Hematopoietic multipotent progenitor cell treated with erythropoietin and hydrocortisone succinate and interleukin-3 and kit ligand, for 15 days (in vitro differentiated cells): ENCODE measurements around the gene UBXN10.
"Not testable (repeated sequence)": the region's sequence is repeated elsewhere in the genome, so short reads cannot be mapped to it uniquely, and the experiment has no call there.

Source experiments
- DNase-seq: peaks from one replicate; pipeline ENCODE4 v3.0.0-alpha.2; 2015; ENCODE audit warnings: low spot score

The UBXN10 gene

DNA sequence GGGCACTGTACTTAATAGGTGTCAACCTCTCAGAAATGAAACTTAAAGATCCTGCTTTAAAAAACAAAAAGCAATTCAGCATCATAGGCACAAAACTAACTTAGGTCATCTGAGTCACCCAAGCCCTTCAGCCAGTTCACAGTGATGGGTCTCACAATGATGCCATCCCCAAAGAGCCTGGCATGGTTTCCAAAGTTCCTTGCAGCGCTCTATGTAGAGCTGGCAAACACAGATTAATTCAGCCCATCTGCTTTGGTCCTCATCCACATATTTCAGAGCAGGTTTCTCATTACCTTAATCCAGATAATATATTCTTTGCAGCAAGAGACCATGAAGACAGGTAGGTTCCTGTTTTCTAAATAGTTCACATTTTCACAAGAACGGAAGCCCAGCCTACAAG, 15.1 kb downstream of the UBXN10 start:
- DNase-seq: no peak

DNA sequence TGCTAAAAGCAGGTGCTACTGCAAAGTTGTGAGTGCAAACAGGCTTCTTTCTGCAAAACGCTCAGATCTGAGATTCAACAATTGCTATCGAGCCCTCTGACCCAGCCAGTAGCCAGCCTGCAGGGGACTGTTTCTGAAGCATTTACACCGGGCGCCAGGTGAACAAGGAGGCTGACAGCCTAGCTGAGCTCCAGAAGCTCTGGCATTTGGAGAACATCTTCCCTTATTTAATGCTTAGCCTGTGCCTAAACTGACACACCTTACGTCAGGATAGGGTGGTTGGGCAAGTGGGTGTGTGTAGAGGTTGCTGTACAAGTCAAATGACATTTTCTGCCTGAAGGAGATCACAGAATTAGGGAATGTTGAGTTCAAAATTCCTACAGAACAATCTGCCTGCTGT, 16.3 kb downstream of the UBXN10 start:
- no peak for DNase-seq

DNA sequence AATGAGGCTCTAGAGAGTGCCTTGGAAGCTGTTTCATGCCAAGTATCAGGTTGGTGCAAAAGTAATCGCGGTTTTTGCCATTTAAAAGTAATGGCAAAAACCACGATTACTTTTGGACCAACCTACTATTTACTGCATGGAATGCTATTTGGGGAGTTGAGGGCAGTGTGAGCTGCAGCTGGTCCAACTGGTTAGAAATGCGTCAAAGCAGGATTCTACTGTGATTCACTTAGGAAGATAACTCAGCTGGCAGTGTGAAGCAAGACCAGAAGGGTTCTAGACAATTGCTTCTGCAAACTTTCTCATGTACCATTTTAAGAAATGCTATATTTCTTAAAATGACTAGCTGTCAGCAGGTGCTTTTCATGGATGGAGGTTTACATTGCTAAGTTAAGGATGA, 21.6 kb downstream of the UBXN10 start:
- DNase-seq: no peak

DNA sequence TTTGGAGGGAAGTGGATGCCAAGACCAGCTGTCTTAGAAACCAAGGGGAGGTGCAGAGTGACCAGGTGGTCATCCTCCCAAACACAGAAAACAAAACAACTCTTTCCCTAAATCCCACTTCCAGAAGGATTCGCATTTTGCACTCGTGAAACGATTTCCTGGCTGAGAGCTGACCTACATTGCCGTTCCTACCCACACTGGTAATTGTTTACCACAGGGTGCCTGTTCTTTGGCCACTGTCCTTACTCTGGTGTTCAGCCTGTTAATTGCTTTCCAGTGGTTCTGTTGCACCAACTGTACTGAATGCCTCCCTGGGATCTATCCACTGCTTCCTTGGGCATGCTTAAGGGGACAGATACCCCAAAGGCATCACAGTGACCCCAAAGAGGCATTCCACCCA, 23.6 kb downstream of the UBXN10 start:
- DNase-seq: no peak

DNA sequence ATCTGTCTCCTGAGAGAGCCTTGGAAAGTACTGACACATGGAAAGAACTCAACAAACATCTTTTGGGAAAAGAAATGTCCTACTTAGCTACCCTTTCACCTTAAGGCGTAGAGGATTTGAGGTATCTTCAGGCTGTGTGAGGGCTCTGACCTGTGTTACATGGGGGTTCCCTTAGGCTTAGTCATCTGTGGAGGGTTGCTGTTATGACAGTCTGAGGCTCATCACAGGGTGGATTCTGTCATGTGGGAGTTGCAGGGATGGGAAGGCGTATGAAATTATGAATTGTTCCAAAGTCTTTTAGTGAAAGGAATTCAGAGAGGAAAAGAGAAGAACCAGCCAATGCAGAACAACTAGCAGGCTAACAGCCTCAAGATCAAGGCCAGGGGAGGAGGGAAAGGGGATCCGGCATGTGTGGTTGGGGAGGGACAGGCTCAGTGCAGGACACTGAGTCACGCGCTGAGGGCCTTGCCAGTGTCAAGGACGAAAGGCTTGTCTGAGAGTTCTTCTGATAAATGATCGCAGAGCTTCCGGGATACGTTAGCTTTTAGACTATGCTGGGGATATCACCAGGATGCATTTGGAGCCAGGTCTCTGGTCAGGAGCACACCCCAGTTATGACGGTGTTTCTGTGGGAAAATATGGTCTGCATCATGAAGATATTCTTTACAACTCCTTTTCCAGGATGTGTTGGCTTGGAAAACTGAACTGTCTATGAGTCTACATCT, 25.0 kb downstream of the UBXN10 start:
- DNase-seq: no peak

DNA sequence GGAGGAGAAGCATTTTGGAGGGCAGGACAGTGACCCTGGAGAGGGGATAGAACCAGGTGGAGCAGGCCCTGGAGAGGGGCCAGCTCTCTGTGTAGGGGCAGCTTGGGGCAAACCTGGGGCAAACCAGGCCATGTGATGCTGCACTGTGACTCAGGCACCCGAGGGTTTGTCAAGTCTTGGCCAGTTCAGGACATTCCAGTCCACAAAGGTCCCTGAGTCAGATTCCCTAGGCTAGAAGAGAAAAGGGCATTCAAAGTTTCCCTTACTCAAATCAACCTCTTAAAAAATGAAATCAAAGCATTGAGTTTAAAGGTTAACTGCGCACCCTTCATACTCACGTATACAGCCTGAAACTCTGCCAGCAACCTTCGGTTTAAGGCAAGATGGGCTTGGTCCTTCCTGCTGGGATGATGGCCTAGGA, 25.6 kb downstream of the UBXN10 start:
- DNase-seq: no peak

DNA sequence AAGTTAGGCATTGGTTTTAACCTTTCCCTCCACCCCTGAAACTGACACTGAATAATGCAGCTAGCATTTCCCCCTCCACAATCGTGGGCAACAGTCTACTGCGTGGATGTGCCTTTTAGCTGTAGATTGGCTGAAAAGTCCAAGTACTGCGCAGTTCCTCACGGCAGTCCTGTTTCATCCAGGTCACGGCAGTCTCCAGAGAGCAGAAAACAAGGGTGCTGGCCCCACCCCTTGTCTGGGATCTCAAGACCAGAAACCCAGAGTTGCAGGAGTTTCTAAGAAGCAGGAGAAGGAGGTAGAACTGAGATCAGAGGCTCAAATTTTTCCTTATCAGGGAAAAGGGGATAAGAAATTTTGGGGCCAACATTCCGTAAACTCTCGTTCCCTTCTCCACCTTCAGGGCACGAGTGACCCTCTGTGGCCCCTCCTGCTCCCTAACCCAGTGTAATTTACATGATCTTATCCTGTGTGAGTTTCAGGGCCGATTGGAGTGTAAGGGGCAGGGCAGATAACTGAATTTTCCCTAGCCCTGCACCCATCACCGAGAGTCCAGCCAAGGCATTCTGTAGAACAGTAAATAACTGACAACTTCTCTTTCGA, 26.3 kb downstream of the UBXN10 start:
- no peak for DNase-seq

DNA sequence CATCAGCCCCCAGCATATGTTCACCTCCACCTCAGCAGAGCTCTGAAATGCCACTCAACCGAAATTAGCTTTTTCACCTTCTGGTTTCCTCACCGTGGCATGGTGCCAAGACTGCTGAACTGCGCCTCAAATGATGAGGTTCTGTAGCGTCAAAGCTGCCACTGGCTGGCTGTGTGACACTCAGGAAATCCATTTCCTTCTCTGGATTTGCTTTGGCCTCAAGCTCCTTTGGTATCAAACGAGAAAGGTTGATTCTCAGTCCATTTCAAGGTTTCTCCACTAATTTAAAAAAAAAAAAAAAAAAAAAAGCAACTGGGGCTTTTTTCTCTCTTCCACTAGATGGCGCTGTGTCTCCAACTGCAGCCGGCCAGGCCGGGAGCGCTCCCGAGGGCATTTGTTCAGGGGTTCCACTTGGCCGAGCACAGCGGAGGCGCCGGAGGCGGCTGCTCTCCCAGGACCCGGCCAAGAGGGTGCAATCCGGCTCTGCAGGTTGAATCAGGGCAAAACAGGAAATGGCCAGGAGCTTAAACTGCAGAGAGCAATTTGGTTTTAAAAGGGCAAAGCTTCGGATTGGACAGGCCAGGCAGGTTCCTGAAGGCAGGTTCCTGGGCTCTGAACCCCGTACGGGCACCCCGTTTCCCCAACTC, 26.9 kb downstream of the UBXN10 start:
- peak; percentile 69 for DNase-seq

DNA sequence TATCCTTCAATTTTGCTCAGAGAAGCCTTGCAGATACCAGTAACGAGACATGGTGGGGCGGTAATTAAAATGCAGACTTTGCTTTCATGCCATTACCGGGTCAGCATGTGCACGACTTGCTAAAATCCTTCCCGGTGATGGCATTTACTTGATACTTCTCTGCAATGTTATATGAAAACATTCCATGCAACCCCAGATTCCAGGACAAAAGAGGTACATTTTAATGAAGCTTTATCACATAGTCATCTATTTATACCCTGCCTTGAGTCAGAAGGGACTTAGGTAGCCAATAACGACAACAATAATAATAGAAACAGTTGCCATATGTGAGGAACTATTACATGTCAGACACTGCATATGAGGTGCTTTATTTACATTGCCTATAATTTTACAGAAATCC, 29.8 kb downstream of the UBXN10 start:
- DNase-seq: no peak

DNA sequence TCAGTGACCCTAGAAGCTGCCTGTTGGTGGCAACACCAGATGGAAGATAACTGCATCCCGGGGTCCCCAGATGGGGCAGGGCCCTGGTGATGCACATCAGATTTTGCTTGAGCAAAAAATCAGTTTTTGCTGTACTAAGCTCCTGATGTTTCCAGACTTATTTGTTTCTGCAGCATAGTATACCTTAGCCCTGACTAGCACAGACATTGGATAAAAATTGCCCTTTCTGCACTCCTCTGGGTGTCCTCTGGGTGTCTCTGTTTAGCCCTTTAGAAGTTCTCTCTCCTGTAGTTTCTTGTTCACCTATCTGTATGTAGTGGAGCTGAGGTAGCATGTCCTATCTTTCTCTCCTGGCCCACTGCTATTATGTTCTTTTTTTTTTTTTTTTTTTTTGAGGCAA, 30.7 kb downstream of the UBXN10 start:
- DNase-seq: no peak

DNA sequence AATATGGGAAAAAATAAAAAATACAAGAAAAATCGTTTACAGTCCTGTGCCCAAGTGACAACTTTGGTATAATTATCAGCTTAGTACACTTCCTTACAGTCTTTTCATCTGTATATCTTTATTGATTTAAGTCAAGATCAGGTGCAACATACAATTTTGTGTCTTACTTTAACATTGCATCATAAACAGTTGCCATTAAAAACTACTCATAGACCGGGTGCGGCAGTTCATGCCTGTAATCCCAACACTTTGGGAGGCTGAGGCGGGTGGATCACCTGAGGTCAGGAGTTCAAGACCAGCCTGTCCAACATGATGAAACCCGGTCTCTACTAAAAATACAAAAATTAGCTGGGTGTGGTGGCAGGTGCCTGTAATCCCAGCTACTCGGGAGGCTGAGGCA, 33.2 kb downstream of the UBXN10 start:
- DNase-seq: not testable (repeated sequence)

DNA sequence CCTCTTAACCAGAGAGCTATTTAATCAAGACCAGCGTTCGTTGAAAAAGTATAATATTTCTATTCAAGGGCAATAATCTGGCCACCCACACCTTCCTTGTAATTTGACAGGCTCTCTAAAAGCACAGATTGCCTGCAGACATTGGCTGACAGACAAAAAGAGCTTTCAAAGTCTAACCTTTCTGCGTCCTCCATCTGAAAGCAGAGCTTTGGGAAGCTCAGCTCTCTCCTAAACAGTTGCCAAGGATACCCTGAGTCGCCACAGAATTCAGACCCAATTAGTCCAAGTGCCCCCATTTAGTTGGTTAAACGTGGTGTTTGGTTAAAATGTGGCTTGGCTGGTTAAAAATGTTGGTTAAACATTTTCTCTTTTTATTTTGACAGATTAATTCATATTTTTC, 34.1 kb downstream of the UBXN10 start:
- no peak for DNase-seq

DNA sequence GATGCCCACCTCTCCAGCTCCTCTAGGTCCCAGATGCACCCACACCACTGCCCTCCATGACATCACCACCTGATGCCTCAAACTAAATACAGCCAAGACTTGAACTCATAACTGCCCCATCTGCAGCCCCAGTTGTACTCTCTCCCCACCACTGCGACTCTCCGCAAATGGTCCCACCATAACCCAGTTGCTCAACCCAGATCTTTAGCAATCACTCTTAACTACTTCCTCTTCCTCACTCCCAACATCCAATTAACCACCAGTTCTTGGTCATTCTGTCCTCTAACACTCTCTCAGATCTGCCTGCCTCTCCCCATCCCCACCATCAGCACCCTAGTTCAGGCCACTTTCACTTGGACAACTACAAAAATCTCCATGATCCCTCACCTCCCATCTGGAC, 37.2 kb downstream of the UBXN10 start:
- DNase-seq: no peak

DNA sequence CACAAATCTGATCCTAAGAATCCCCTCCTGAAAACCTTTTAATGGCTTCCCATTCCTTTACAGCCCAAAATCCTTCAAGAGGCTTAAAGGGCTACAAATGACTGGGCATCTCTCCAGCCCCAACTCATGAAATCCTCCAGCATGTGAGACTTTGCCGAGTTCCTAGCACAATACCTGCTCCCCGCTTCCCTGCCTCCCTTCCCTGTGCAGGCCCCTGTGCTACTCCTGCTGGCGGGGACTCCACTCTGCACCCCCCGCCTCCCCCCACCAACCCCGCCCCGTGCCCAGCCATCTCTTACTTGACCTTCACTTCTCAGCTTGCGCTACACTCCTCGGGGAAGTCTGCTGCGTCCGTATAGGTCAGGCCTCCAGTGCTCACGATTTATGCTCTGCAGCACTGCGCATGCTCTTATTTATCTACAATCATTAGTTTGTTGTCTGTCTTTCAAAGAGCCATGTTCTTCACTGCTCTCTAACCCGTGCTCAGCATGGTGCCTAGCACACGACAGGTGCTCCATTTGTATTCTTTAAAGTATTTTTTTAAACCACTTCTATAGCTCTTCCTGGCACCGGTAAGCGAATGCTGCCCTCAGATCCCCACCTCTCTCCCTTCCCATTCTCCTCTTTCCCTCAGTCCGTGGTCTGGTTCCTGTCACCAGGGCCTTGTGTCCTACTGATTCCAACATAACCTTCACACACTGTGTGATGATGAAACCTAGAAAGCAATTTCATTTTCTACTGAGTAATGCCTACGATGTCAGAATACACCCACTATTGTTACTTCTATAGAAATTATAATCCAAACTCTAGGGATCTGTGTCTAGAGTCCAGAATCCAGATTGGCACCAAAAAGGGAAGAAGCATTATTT, 37.9 kb downstream of the UBXN10 start:
- DNase-seq: no peak

DNA sequence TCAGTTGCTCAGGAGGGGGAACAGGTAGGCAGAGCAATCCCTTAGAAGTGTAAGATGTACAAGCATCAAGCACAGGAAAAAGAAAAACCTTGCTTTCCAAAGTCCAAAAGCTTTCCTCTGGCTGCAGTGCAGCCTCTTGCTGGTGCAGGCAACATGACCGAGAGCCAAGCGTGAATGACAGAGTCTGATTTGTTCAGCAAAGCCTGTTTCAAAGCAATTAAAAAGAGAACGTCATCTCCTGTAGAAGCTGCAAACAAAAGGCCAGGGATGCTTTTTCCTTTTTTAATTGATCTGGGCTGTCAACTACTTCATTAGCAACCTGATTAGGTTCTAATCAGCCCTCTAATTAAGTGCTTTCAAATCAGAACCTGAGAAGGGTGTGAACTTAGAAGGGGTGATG, 38.6 kb downstream of the UBXN10 start:
- no peak for DNase-seq

DNA sequence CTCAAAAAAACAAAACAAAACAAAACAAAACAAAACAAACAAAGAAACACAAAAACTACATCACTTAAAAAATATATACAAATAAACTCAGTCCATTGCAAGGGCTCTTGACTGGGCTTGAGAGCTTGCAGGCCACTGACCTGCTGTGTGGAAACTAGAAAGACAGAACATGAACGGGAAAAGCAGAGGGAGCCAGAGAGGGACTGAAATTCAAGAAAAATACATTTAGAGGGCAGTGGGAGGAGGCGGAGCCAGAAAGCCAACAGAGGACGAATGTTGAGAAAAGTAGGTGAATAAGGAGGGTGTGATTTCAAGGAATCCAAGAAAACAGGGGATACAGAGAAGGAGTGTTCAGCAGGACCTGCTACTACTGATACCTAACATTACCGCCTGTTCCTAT, 41.8 kb downstream of the UBXN10 start:
- no peak for DNase-seq

DNA sequence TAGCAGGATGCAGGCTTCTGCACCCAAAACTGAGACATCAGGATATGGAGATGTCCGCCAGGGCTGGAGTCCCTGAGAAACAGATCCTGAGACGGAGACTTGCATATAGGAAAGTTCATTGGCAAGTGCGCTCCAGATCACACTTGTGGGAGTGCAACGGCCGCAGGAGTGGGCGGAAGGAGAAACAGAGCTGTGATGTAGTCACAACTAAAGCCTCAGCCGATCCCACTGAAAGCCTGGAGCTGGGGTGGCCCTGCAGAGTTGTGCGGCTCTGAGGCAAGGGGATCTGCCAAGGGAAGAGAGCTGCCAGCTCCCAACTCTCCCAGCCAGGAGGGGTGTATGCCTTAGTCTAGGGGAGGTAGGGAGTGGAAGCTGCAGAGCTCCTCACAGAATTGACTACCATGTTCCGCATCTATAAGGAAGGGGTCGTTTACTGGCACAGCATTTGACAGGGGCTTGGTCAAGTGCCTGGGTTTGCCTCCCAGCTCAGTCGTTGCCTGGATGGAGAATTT, 42.5 kb downstream of the UBXN10 start:
- no peak for DNase-seq

DNA sequence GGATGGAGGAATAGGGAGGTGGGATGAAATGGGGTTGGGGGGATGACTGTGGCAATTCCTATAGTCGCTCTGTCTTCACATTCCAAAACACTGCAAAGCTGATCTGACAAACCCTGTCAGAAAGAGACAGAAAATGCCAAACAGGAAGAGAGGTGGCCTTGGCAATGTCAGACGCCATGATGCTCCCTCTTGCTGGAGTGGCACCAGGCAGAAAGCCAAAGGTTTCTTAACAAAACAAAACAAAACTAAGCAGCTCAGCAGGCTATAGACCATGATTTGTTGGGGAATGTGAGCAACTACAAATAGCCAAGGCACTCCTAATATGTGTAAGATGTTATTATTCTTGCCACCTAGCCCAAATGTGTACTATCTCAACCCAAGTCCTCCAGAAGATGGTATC, 43.3 kb downstream of the UBXN10 start:
- no peak for DNase-seq

DNA sequence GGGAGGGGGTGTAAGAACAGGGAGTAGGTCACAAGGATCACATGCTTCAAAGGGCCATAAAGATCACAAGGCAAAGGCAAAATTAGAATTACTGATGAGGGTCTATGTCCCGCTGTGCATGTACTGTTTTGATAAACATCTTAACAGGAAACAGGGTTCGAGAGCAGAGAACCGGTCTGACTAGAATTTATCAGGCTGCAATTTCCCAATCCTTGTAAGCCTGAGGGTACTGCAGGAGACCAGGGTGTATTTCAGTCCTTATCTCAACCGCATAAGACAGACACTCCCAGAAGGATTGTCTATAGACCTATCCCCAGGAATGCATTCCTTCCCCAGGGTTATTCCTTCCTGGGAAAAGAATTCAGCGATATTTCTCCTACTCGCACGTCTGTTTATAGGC, 46.7 kb downstream of the UBXN10 start:
- not testable (repeated sequence) for DNase-seq

DNA sequence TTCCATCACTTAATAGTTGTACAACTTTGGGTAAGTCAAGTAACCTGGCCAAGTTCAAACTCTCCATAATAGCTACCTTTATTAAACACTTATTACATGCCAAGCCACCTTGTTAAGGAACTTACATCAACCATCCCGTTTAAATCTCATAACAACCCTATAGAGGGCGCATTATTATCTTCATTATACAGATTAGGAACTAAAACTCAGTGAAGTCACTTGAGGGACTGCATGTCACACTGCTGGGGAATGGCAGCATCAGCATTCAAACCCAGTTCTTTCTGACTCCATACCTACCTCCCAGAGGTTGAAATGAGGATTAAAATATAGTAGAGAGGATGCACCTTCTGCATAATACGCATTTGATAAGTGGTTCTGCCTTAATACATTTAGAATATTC, 47.5 kb downstream of the UBXN10 start:
- no peak for DNase-seq

DNA sequence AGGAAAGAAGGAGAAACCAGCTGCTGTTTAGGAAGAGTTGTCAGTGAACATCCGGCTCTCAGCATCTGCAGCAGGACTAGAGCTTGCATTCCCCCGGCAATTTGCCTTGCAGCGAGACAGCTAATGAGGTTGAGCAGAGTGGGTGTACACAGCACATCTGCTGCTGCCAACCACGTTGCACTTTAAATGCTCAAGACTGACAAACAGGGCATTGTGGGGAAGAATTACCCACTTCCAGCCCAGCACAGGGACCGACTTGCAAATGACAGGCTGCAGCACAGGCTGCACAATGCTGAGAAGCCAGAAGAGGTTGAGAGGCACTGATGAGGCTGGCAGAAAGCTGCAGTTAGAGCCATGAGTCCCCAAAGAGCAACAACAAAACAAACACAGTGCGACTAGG, 48.0 kb downstream of the UBXN10 start:
- DNase-seq: no peak

DNA sequence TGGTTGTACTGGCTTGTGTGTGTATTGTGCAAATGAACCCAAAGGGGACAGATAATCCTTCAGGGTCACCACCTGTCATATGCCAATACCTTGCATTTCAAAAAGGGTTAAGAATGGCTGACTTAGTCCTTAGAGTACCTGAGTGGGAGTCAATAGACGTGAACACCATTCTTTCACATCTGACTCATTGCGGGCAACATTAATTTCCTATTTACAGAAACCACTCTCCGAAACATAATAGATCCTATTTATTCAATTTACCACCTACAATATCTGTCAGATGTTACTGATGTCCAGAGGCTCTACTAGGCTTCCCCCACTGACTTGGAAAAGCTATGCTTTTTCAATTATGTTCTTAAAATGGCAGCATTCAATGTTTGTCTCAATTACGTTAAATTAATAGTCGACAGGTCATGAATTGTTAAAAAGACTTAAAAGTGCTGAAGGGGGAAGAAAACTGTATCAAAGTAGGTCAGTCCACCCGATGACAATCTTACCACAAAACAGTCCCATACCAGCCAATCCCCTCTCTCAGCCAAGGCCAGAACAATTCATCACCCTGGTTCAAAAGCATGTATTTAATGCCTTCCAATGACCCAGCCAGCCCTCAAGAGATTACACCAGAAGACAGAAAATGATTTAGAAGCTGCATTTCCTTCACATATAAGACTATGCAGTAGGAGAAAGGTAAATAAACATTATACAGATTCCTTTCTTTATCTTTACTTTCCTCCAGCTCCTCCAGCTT, 49.1 kb downstream of the UBXN10 start:
- DNase-seq: no peak
